Adrenal gland (tissue), 5 donors: ENCODE data around the gene CREB5.

Experiments
- CTCF ChIP-seq, 6 experiments: fragments of 450-650 bp in 4 of 6; fragments of 200-600 bp in 2 of 6; sonication (generic) in 1 of 6; IDR thresholded peaks; 1 replicate in 5 of 6; 2 replicates in 1 of 6; pipeline versions ENCODE4 v1.5.1 to v1.8.0; 2016 to 2021; ENCODE audit warnings: antibody characterized with exemption in 6 of 6, mild to moderate bottlenecking in 2 of 6, moderate library complexity in 1 of 6
- POLR2A ChIP-seq, 2 donors: fragments of 450-650 bp; IDR thresholded peaks; one replicate each; pipeline ENCODE4 v1.6.1; 2017; ENCODE audit warnings: antibody characterized with exemption in 2 of 2, mild to moderate bottlenecking in 2 of 2, moderate library complexity in 1 of 2
- donor health status: DM: no; HTN: no; CAD: no.

GRCh38 chr7:28505867-28506266, 93.5 kb downstream of the CREB5 start:
- TF ChIP-seq CTCF (IDR thresholded peaks at IDR 0.05) (no peak), POLR2A (IDR thresholded peaks at IDR 0.05) (no peak)
